Dedifferentiated amniotic fluid mesenchymal stem cell (primary cell): ENCODE measurements around the gene DIRAS3.
"Not testable (repeated sequence)": the region's sequence is repeated elsewhere in the genome, so short reads cannot be mapped to it uniquely, and the experiment has no call there.

Experiments used
- DNase-seq: peaks from one replicate; pipeline ENCODE4 v3.0.0-alpha.2; 2016; ENCODE audit errors: extremely low spot score

DIRAS3 gene

GRCh38 chr1:68049941-68050878 is at the start of gene DIRAS3:
TSS of gene DIRAS3 (minus strand) at chr1:68050627. CDS start at chr1:68047297, 3,330 bp downstream.
- DNase-seq, result peak; percentile 23

- DNase-seq, result no peak
Observed at GRCh38 chr1:68093737-68094136, 43.3 kb upstream of the DIRAS3 start.

- no peak for DNase-seq
Observed at GRCh38 chr1:68087184-68087583, 36.8 kb upstream of the DIRAS3 start.

GRCh38 chr1:68085752-68086151 is 35.3 kb upstream of the DIRAS3 start:
- no peak for DNase-seq

- no peak for DNase-seq
Observed at GRCh38 chr1:68083686-68084085, 33.3 kb upstream of the DIRAS3 start.

GRCh38 chr1:68081775-68082283 is 31.4 kb upstream of the DIRAS3 start:
- DNase-seq, result no peak

- DNase-seq, result no peak
Observed at GRCh38 chr1:68078647-68079046, 28.2 kb upstream of the DIRAS3 start.

- DNase-seq, result no peak
Observed at GRCh38 chr1:68074472-68074871, 24.0 kb upstream of the DIRAS3 start.

GRCh38 chr1:68065766-68066165 is 15.3 kb upstream of the DIRAS3 start:
- no peak for DNase-seq

GRCh38 chr1:68058053-68058452 is 7.6 kb upstream of the DIRAS3 start:
- not testable (repeated sequence) for DNase-seq

- DNase-seq, result no peak
Observed at GRCh38 chr1:68057564-68057963, 7.1 kb upstream of the DIRAS3 start.

GRCh38 chr1:68057050-68057449 is 6.6 kb upstream of the DIRAS3 start:
- no peak for DNase-seq

- peak; percentile 63 for DNase-seq
Observed at GRCh38 chr1:68051475-68051874, 1.0 kb upstream of the DIRAS3 start.

GRCh38 chr1:68047659-68048026 is 2.8 kb downstream of the DIRAS3 start:
- no peak for DNase-seq

- DNase-seq, result no peak
Observed at GRCh38 chr1:68046885-68047658, 3.4 kb downstream of the DIRAS3 start.

GRCh38 chr1:68046423-68046822 is 4.0 kb downstream of the DIRAS3 start:
- no peak for DNase-seq

- DNase-seq, result no peak
Observed at GRCh38 chr1:68045511-68046180, 4.8 kb downstream of the DIRAS3 start.

- no peak for DNase-seq
Observed at GRCh38 chr1:68043443-68044090, 6.9 kb downstream of the DIRAS3 start.

- no peak for DNase-seq
Observed at GRCh38 chr1:68036946-68037345, 13.5 kb downstream of the DIRAS3 start.

GRCh38 chr1:68029444-68029843 is 21.0 kb downstream of the DIRAS3 start:
- no peak for DNase-seq

GRCh38 chr1:68028566-68028965 is 21.9 kb downstream of the DIRAS3 start:
- no peak for DNase-seq
